ENCODE data around the gene GUCY1A1. TPM values are rescaled to one million over a fixed set of nuclear protein-coding genes. Genes with fewer than 3 reads are reported as not detected.
"Not testable (repeated sequence)": the region's sequence is repeated elsewhere in the genome, so short reads cannot be mapped to it uniquely, and the experiment has no call there.

GUCY1A1 gene
- total RNA-seq = not detected

GRCh38 chr4:155666344-155667221 is at the start of gene GUCY1A1:
TSS of gene GUCY1A1 (plus strand) at chr4:155666848. CDS start at chr4:155696868, 30,020 bp downstream.
- DNase-seq = no peak

- no peak for DNase-seq
Observed at GRCh38 chr4:155617296-155617695, 49.4 kb upstream of the GUCY1A1 start.

GRCh38 chr4:155618183-155618838 is 48.3 kb upstream of the GUCY1A1 start:
- DNase-seq = no peak

- DNase-seq = no peak
Observed at GRCh38 chr4:155620637-155621036, 46.0 kb upstream of the GUCY1A1 start.

- DNase-seq = no peak
Observed at GRCh38 chr4:155624478-155624877, 42.2 kb upstream of the GUCY1A1 start.

GRCh38 chr4:155626561-155626960 is 40.1 kb upstream of the GUCY1A1 start:
- no peak for DNase-seq

GRCh38 chr4:155629183-155629825 is 37.3 kb upstream of the GUCY1A1 start:
- DNase-seq = no peak

GRCh38 chr4:155629956-155630355 is 36.7 kb upstream of the GUCY1A1 start:
- no peak for DNase-seq

GRCh38 chr4:155632310-155632840 is 34.3 kb upstream of the GUCY1A1 start:
- no peak for DNase-seq

- no peak for DNase-seq
Observed at GRCh38 chr4:155638195-155638965, 28.3 kb upstream of the GUCY1A1 start.

- DNase-seq = no peak
Observed at GRCh38 chr4:155639704-155640523, 26.7 kb upstream of the GUCY1A1 start.

- no peak for DNase-seq
Observed at GRCh38 chr4:155640751-155641150, 25.9 kb upstream of the GUCY1A1 start.

- DNase-seq = no peak
Observed at GRCh38 chr4:155643087-155643486, 23.6 kb upstream of the GUCY1A1 start.

GRCh38 chr4:155646001-155646400 is 20.6 kb upstream of the GUCY1A1 start:
- DNase-seq = no peak

GRCh38 chr4:155650785-155651184 is 15.9 kb upstream of the GUCY1A1 start:
- DNase-seq = not testable (repeated sequence)

- no peak for DNase-seq
Observed at GRCh38 chr4:155653052-155653451, 13.6 kb upstream of the GUCY1A1 start.

- DNase-seq = no peak
Observed at GRCh38 chr4:155656025-155656424, 10.6 kb upstream of the GUCY1A1 start.

GRCh38 chr4:155657169-155657568 is 9.5 kb upstream of the GUCY1A1 start:
- no peak for DNase-seq

GRCh38 chr4:155657985-155658680 is 8.5 kb upstream of the GUCY1A1 start:
- DNase-seq = no peak

- DNase-seq = no peak
Observed at GRCh38 chr4:155658681-155659064, 8.0 kb upstream of the GUCY1A1 start.

GRCh38 chr4:155659176-155659575 is 7.5 kb upstream of the GUCY1A1 start:
- no peak for DNase-seq
